ENCODE results near the gene NF1.
A peak's percentile ranks its signal among the peaks of the same experiment; 100 is the strongest.
"Not testable (repeated sequence)": the region's sequence is repeated elsewhere in the genome, so short reads cannot be mapped to it uniquely, and the experiment has no call there.

NF1 gene

DNA sequence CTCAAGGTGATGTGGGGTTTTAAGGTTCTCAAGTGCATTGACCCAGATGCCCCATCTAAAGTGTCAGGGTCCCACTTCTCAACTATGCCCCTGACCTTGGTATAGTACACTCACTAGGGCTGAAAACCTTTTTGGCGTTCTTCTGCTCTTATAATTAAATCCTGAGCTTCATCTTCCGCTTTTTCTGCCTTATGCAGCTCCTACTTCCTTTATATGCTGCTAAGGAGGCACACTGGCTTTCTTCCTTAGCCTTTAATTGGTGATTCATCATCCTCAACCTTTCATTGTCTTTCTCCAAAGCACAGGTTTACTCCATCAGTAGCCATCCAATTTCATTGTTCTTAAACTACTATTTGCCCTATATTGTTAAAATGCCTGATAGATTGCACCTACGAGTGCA is 5.3 kb upstream of the NF1 start:
- DNase-seq = no peak

DNA sequence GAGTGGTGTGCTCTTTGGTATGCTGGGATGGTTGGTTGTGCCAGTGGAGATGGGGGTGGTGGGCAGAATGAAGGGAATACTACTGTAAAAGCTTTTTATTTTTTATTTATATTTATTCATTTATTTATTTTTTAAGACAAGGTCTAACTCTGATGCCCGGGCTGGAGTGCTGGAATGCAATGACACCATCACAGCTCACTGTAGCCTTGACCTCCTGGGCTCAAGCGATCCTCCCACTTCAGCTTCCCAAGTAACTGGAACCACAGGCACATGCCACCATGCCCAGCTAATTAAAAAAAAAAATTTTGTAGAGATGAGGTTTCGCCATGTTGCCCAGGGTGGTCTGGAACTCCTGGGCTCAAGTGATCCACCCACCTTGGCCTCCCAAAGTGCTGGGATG is 4.1 kb upstream of the NF1 start:
- DNase-seq = not testable (repeated sequence)

DNA sequence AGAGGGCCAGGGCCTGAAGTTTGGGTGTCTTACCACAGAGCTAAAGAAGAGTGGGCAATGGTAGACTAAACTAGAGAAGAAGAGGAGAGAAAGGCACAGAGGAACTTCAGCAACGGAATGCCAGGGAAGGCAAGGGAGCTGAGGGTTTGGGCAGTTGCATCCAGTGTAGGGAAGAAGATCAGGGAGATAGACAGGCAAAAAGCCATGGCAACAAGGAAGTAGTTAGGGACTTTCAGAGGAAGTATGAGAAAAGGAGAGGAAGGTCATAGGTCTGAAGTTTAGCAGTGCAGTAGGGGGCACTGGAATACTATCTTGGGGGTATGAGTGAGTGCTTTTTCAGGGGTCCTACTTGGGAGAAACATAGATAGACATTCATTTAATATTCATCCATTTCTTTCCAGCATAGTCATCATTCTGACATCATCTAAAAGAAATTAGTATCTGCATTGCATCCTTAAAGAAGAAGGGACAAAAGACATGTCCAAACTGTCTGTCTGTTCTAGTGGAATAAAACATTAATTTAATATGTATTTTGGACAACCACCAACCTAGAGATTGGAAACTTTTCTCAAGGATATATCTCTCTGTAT is 2.2 kb upstream of the NF1 start:
- DNase-seq = peak; percentile 68

DNA sequence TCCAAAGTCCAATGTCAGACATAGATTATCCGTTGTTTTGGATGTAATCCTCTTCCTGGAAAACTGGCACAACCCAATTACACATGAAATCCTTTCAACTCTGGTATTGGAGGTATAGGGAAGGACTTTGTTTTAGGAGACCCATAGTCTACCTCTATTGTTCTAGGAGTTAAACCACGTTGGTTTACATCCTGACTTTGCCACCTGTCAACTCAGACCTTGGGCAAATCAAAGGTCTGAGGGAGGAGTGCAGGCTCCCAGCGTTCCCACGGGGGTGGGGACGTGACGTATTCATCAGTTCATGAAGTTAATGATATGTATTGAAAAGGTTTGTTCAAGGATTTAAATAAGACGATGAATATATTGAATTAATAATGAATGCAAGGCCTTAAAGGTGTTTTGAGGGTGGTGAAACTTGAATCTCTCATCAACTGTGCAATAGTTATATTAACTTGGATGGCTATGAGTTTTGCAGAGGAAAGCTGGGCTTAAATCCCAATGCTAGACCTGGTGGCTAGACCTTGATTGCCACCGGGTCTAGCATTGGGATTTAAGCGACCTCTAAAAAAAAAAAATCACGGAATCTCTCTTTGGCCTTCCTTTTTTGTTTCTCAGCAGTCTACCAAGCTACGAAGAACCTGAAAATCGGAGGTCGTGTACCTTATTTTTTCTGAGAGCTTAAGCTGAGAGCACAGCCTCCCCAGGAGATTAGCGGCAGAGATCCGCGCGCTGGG is 744 bp upstream of the NF1 start:
- no peak for DNase-seq

DNA sequence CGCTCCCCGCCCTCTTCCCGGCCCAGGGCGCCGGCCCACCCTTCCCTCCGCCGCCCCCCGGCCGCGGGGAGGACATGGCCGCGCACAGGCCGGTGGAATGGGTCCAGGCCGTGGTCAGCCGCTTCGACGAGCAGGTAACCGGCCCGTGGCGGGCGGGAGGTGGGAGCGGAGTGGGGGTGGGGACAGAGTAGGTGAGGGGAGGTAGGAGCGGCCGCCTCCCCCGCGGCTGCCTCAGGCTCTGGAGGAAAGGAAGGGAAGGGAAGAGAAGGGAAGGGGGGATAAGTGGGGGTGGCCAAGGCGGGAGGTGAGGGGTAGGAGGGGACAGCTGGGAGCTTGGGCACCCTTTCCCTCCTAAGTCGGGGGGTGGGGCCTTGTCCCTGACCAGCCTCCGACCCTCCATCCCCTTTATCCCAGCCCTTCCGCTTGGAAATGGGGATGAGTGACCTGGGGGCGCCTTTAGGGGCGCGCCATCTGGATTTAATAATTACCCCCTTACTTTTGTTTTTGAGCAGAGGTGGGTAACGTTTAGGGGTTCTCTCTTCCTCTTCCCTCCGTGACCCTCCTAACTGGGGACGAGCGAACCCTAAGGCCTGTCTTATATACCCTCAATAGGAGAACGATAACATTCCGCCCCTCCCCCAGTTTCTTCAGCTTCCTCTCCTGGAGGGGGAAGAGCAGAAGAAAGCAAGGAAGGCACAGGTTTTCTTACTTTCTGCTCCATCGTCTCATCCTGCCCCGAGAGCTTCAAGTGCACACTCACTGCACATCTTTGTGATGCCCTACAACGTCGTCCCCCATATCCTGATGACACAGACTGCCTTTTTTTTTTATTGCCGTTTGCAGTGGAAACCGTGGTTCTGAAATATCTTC is 694 bp downstream of the NF1 start:
- peak; percentile 47 for DNase-seq

DNA sequence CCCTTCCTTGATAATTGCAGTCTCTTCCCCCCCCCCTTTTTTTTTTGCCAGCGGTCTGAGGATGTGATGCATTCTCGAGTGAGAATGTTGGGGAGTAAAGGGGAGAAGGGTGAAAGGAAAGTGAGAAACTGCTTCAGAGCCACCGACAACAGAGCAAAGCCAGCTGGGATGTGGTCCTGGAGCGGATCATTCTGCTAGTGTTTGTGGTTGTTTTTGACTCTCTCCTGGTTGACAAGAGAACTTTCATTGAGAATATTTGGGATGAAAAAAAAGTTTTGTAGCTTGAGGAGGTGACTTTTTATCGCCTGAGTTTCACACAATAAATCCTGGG is 1.3 kb downstream of the NF1 start:
- DNase-seq = no peak

DNA sequence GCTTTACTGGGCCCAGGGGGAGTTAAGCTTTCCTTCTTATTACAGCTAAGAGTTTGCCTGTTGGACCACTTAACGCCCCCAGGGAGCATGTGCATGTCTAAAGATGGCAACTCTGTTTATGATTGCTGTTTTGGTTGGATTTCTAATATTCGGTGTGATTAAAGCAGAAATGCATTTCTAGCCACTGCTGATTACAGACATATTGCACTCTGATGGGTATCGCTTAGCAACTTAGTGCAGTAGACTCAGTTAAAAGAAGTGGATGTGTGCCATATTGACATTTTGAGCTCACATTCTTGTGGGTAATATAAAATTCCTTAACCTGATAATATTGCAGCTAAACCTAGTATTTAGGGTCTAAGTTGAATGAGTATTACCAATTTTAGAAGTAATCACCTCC is 4.2 kb downstream of the NF1 start:
- peak; percentile 45 for DNase-seq

DNA sequence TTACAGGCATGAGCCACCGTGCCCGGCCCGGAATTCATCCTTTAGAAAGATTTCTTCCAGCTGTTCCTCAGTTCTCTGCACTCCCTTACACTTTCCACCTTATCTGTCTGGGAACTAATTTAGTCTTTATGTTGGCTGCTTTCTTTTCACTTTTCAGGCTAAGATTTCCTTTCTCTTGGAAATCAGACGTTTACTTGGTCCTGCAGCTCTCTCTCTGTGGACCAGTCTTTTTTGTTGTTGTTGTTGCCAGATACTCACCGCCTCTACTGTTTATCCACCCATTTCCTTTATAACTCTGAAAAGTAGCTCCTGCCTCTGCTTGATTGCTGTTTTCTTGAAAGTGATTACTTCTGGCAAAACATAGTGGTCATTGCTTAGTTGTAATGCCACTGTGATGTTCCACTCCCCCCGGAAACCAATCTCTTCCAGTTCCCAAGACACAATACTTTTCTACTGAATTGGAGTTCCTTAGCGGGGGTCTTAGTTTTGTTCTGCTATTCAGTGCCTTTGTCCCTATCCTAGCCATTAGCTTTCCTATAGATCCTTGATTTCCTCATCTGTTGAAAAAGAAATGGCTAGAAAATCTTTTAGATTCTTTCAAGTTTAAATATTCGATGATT is 6.2 kb downstream of the NF1 start:
- no peak for DNase-seq

DNA sequence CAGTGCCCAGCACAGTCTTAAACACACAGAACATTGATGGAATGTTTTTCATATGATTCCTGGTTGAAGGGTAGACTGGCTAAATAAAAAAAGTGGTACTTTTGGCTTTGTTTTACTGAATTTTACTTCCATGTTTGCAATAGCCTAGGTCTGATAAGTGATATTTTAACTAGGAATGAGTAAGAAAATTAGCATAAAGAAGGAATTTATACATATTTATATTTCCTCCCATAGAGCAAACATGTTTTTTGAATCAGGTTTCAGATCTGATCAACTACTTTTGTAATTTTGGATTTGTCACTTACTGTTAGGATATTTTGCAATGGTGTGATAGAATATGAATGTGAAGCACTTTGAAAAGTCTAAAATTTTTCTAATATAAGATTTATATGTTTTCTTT is 7.2 kb downstream of the NF1 start:
- DNase-seq = no peak

DNA sequence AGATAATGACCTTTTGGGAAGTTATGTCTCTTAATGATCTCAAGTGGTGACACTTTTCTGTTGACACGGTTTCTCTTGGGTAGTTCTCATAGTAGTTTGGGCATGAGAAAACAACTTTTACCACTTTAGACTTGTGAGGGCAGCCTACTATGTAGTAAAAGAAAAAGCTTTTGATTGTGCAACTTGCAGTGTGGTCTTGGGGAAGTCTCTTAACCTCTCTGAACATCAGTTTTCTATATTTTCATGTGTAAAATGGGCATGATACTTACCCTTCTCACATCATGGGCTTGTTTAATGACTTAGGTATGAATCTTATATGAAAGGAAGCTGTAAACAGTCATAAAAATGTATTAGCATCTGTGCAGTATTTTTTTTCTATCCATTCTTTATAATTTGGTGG is 11.2 kb downstream of the NF1 start:
- no peak for DNase-seq

DNA sequence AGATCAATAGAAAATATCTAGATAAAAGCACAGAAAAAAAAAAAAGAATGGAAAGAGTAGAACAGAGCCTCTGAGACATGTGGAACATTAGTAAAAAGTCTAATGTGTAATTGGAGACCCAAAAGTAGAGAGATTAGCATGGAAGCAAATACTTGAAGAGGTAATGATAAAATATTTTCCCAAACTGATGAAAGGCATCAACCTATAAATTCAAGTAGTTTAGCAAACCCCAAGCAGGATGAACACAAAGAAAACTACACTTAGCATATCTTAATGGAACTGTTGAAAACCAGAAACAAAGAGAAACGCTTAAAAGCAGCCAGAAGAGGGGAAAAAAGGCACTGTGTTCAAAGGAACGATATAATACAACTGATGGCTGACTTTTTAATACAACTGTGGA is 16.4 kb downstream of the NF1 start:
- no peak for DNase-seq

DNA sequence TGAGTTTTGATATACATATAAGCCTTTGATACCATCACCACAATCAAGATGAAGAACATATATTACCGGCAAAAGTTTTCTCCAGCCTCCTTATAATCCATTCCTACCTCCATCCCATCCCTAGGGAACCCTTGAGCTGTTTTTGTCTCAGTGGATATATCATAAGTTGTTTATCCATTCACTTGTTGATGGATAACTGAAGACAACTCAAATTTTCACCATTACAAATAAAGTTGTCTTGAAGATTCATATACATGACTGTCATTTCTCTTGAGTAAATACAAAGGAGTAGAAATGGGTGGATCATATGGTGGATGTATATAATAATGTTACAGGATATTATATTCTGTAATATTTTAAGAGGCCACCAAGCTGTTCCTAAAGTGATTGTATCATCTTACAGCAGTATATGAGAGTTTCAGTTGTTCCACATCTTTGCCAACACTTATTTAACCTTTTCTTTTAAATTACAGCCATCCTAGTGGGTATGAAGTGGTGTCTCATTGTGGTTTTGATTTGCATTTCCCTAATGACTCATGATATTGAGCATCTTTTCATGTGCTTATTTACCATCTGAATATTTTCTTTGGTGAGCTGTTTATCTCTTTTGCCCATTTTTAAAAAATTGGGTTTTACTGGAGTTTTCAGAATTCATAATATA is 17.4 kb downstream of the NF1 start:
- no peak for DNase-seq

DNA sequence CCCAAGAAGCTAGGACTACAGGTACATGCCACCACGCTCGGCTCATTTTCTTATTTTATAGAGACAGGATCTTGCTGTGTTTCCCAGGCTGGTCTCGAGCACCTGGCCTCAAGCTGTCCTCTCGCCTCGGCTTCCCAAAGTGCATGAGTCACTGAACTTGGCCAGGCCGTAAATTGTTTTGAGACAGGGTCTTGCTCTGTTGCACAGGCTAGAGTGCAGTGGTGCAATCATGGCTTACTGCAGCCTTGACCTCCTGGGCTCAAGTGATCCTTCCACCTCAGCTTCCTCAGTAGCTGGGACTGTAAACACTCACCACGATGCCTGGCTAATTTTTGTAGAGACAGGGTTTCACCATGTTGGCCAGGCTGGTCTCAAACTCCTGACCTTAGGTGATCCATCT is 18.6 kb downstream of the NF1 start:
- not testable (repeated sequence) for DNase-seq

DNA sequence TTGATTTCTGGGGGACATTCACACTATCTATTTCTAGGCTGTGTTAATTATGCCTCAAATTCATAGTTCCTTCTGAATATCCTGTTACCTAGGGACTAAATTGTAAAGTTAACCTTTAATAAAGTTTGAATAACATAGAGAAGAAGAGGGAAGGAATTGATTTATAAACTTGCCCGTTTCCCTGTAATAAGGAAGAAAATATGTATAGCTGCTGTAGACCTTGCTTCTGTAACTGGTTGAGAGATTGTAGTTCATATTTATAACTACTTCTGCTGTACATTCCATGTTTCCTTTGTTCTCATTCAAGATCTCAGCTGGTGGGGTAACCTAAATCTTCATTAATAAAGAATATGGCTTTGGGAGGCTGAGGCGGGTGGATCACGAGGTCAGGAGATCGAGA is 19.2 kb downstream of the NF1 start:
- no peak for DNase-seq

DNA sequence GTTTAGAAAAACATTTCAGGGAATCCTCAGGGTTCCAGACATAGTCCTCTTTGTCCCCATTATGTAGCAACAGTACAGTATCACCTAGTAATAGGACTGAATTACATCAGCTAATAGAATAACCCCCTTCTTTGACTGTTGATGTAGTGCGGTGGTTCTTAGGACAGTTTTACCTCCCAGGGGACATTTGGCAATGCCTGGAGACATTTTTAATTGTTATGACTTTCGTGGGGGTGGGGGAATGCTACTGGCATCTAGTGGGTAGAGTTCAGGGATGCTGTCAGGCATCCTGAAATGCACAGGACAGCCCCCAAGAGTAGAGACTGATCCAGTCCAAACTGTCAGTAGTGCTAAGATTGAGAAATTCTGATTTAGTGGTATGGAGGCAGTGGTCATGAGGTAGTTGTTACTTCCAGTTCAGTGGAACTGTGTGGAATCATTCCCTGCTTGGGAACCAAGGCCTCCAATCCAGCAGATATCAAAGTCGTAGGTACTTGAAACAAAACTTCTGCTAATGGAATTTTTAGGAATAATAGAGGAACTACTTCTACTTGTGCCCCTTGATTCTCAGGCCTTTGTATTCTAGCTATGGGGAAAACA is 20.3 kb downstream of the NF1 start:
- DNase-seq = peak; percentile 57

DNA sequence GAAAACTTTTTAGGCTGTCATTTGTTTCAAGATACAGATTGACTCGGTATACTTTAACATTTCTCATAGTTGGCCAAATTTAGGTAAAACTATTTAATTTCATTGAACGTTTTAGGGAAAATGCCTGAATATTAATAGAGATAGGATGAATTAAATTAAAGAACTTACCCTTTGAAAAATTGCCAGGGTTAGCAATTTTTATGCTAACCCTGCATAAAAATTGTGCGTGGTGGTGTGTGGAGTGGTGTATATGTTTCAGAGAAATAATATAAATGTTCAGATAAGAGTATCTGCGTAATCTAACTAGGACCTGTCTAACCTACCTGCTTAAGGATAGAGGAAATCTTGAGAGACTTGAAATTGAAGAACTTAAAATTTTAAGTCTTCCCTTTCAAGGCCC is 21.4 kb downstream of the NF1 start:
- DNase-seq = no peak

DNA sequence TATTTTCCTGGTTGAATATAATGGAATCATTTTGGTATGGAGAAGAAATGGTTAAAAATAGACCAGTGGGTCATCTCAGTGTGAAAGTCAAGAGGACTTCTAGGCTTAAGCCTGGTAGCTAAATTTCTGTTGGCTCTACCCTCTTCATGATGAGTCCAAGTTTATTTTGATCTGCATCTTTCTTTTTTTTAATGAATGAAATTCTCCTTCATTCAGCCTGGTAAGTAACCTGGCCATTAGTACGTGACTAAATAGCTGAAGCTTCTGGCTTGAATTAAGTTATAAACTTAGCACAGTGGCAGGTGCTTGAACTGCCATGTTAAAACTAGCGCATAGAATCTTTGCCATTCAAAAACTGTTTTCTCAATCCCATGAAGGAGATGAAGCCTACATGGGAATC is 28.0 kb downstream of the NF1 start:
- no peak for DNase-seq

DNA sequence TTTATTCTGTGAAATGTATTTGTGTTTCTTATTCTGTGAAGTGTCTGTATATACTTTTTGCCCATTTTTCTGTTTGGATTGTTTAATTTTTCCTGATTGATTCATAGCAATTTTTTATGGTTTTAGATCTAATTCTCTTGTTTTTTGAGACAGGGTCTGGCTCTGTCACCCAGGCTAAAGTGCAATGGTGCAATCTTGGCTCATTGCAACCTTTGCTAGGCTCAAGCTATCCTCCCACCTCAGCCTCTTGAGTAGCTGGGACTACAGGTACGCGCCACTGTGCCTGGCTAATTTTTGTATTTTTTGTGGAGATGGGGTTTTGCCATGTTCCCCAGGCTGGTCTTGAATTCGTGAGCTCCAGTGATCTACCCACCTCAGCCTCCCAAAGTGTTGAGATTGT is 31.5 kb downstream of the NF1 start:
- DNase-seq = no peak

DNA sequence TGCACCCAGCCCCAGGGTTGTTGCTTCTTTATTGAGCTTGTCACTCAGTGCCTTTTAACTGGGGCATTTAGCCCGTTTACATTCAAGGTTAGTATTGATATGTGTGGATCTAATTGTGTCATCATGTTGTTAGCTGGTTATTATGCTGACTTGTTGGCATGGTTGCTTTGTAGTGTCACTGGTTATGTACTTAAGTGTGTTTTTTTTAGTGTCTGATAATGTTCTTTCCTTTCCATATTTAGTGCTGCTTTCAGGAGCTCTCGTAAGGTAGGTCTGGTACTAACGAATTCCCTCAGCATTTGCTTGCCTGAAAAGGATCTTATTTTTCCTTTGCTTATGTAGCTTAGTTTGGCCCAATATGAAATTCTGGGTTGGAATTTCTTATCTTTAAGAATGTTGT is 33.5 kb downstream of the NF1 start:
- no peak for DNase-seq

DNA sequence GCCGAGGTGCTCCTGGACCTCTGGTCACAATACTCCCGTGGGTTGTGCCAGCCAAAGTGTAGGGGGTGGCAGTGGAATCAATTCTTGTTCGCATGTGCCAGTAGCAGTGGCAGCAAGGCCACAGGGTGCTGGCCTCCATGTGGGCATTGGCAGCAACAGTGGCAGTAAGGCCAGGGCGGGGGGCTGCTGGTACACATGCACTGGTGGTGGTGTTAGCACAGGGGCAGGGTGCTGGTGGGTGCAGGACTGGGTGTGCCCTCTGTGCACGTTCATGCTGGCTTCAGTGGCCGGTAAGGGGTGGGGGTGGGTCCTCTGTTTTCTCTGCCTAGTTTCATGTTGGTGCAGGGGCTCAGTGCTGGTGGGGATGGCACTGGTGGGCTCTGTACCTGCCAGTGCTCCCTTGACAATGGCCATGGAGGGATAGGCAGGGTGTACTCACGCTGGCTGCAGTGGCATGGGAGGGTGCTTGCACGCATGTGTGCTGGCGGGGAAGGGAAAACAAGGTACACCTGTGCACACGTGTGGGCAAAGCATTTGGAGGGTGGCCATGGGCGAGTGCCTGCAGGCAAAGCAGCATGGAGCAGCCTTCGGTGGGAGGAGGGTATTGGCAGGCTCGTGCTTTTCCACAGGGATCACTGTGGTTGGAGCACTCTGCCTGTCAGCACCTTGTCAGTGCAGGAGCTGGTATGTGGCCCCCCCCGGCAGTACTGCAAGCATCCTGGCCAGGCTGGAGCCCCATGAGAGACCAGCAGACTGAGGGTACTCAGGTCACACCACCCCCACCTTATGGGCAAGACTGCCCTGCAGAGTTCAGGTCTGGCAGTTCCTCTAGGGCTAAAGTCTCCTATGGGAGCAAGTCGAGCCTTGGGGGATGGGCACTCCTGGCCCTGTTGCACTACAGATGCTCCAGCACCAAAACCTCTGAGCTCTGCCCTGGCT is 35.8 kb downstream of the NF1 start:
- peak; percentile 58 for DNase-seq

DNA sequence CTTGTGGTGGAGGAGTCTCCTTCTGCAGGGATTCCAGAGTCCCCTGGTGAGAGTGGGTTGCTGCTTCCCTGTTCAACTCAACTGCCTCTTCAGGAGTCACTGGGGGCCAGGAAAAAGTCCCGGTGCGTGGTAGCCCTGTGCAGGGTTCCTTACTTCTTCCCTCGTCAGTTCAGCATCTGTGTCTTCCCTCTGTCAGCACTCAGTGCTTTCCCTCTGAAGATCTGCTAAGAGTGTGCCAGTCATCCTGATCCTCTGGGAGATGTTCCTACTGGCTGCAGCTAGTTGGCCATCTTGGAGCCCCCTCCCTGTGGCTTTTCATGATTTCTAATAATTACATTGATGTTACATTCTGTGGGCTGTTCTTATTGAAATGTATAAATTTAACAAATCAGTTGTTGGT is 36.5 kb downstream of the NF1 start:
- no peak for DNase-seq
